Neutrophil (primary cell): ENCODE results near the gene ASIC2.

Experiments used
- H3K27ac ChIP-seq: fragments of 200-600 bp; sonication (generic); 2 replicates; pipeline ENCODE4 v1.5.1; 2016; ENCODE audit warnings: mild to moderate bottlenecking, moderate library complexity
- H3K27me3 ChIP-seq: fragments of 200-600 bp; sonication (generic); 2 replicates; pipeline ENCODE4 v1.6.0; 2016; ENCODE audit warnings: mild to moderate bottlenecking
- H3K36me3 ChIP-seq: fragments of 200-600 bp; sonication (generic); 2 replicates; pipeline ENCODE4 v1.5.1; 2017
- H3K4me1 ChIP-seq, 2 experiments: fragments of 200-600 bp in 1 of 2; sonication (generic) in 1 of 2; 1 replicate in 1 of 2; 2 replicates in 1 of 2; pipeline versions ENCODE4 v1.5.1 to v1.6.1; 2013 to 2016; ENCODE audit warnings: low read depth in 1 of 2, low read length in 1 of 2, mild to moderate bottlenecking in 1 of 2, moderate library complexity in 1 of 2; ENCODE audit not compliant: control insufficient read depth in 1 of 2, insufficient read depth in 1 of 2
- H3K4me3 ChIP-seq, 2 experiments: fragments of 200-600 bp in 1 of 2; sonication (generic) in 1 of 2; 1 replicate in 1 of 2; 2 replicates in 1 of 2; pipeline ENCODE4 v1.5.1; 2013 to 2016; ENCODE audit warnings: low read depth in 1 of 2, low read length in 1 of 2, mild to moderate bottlenecking in 1 of 2, moderate library complexity in 1 of 2
- H3K9me3 ChIP-seq: fragments of 200-600 bp; sonication (generic); 2 replicates; pipeline ENCODE4 v1.5.1; 2016
- CTCF ChIP-seq: fragments of 200-600 bp; sonication (generic); IDR thresholded peaks from 2 replicates; pipeline ENCODE4 v1.5.1; 2016; ENCODE audit warnings: antibody characterized with exemption

The ASIC2 gene

GRCh38 chr17:32998887-32999228, 294.2 kb downstream of the ASIC2 start:
- Histone ChIP-seq H3K36me3 (no peaks in the 10 kb centered on the region), H3K4me1 (no peaks in the 10 kb centered on the region), H3K9me3 (no peaks in the 10 kb centered on the region), H3K27ac (no peak overlapping the region), H3K27me3 (peaks cover 13% of the 10 kb centered on the region), H3K4me3 (no peak overlapping the region)
- TF ChIP-seq CTCF = no peak

GRCh38 chr17:32998111-32998886, 294.8 kb downstream of the ASIC2 start:
- peaks cover 13% of the 10 kb centered on the region for H3K27me3 ChIP-seq
- H3K4me1 ChIP-seq = no peaks in the 10 kb centered on the region
- TF ChIP-seq CTCF = peak; percentile 67
- H3K36me3 ChIP-seq = no peaks in the 10 kb centered on the region
- H3K4me3 ChIP-seq = no peak overlapping the region
- H3K27ac ChIP-seq = no peak overlapping the region
- no peaks in the 10 kb centered on the region for H3K9me3 ChIP-seq

GRCh38 chr17:32995416-32996045, 297.6 kb downstream of the ASIC2 start:
- Histone ChIP-seq H3K27me3 (peaks cover 13% of the 10 kb centered on the region), H3K36me3 (no peaks in the 10 kb centered on the region), H3K27ac (no peak overlapping the region), H3K4me3 (no peak overlapping the region), H3K4me1 (no peaks in the 10 kb centered on the region), H3K9me3 (no peaks in the 10 kb centered on the region)
- TF ChIP-seq CTCF = no peak

GRCh38 chr17:32993977-32994376, 299.1 kb downstream of the ASIC2 start:
- peaks cover 8% of the 10 kb centered on the region for H3K27me3 ChIP-seq
- TF ChIP-seq CTCF = no peak

GRCh38 chr17:32992321-32993033, 300.6 kb downstream of the ASIC2 start:
- H3K4me1 ChIP-seq = no peaks in the 10 kb centered on the region
- H3K4me3 ChIP-seq = no peak overlapping the region
- H3K36me3 ChIP-seq = no peaks in the 10 kb centered on the region
- TF ChIP-seq CTCF = no peak
- no peaks in the 10 kb centered on the region for H3K9me3 ChIP-seq
- H3K27ac ChIP-seq = no peak overlapping the region
- no peaks in the 10 kb centered on the region for H3K27me3 ChIP-seq

More at GRCh38 chr17:32993977-32994376, 299.1 kb downstream of the ASIC2 start:
- Histone ChIP-seq H3K9me3 (no peaks in the 10 kb centered on the region), H3K27ac (no peak overlapping the region), H3K36me3 (no peaks in the 10 kb centered on the region), H3K4me3 (no peak overlapping the region), H3K4me1 (no peaks in the 10 kb centered on the region)
